ENCODE data around the gene CDH12.
"Not testable (repeated sequence)": the region's sequence is repeated elsewhere in the genome, so short reads cannot be mapped to it uniquely, and the experiment has no call there.

DNA sequence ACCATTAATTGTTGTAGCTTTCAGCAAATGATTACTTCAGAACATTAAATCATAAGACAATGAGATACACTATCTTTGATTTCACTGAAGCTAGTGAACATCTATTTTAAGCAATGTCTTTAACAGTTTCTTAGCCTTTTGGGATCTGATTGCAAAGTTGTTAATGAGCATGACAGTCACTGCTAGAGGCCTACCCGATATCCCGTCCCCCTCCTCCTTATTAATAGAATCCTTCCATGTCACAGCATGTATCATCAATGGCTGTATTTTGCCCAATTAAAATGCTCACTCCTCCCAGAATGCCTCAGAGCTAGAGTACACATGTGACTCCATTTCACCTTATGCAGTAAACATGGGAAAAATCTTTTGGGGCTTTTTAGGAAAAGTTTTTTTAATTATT, 852.0 kb downstream of the CDH12 start:
- TF ChIP-seq, protein P1, sequence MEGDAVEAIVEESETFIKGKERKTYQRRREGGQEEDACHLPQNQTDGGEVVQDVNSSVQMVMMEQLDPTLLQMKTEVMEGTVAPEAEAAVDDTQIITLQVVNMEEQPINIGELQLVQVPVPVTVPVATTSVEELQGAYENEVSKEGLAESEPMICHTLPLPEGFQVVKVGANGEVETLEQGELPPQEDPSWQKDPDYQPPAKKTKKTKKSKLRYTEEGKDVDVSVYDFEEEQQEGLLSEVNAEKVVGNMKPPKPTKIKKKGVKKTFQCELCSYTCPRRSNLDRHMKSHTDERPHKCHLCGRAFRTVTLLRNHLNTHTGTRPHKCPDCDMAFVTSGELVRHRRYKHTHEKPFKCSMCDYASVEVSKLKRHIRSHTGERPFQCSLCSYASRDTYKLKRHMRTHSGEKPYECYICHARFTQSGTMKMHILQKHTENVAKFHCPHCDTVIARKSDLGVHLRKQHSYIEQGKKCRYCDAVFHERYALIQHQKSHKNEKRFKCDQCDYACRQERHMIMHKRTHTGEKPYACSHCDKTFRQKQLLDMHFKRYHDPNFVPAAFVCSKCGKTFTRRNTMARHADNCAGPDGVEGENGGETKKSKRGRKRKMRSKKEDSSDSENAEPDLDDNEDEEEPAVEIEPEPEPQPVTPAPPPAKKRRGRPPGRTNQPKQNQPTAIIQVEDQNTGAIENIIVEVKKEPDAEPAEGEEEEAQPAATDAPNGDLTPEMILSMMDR (IDR thresholded peaks at IDR 0.05): not testable (repeated sequence)
- TF ChIP-seq EP300 (IDR thresholded peaks at IDR 0.05): not testable (repeated sequence)

Measured in suprapubic skin (tissue), 3 donors.